Chondrocyte (in vitro differentiated cells): ENCODE data around the gene PRPF8. TPM values are rescaled to one million over a fixed set of nuclear protein-coding genes. Genes with fewer than 3 reads are reported as not detected.

ENCODE experiments used
- DNase-seq: peaks from one replicate; pipeline ENCODE4 v3.0.0; 2021; ENCODE audit warnings: mixed read lengths, low spot score
- H3K27ac Mint-ChIP-seq: one replicate; pipeline ENCODE4 v1.8.0; 2021; ENCODE audit warnings: mild to moderate bottlenecking, moderate library complexity, mixed read lengths; ENCODE audit not compliant: unreplicated experiment
- H3K27me3 Mint-ChIP-seq: 2 replicates; pipeline ENCODE4 v1.8.0; 2021; ENCODE audit warnings: low read depth, mixed read lengths
- H3K36me3 Mint-ChIP-seq: 2 replicates; pipeline ENCODE4 v1.8.0; 2021; ENCODE audit warnings: low read depth, mixed read lengths
- H3K4me1 Mint-ChIP-seq: 2 replicates; pipeline ENCODE4 v1.8.0; 2021; ENCODE audit warnings: low read depth, mild to moderate bottlenecking, mixed read lengths
- H3K4me3 Mint-ChIP-seq: one replicate; pipeline ENCODE4 v1.8.0; 2021; ENCODE audit warnings: mild to moderate bottlenecking, moderate library complexity, mixed read lengths; ENCODE audit not compliant: unreplicated experiment
- H3K9me3 Mint-ChIP-seq: 2 replicates; pipeline ENCODE4 v1.8.0; 2021; ENCODE audit warnings: low read depth, mixed read lengths
- CTCF ChIP-seq: fragments of 200-600 bp; sonication (generic); IDR thresholded peaks from 2 replicates; pipeline ENCODE4 v1.5.0; 2021; ENCODE audit warnings: antibody characterized with exemption, mild to moderate bottlenecking, moderate library complexity
- long read RNA-seq: library from polyadenylated mRNA; stranded (forward); transcript quantifications from one replicate; pipeline ENCODE4 v2.0.0, GENCODE V29; 2021
- total RNA-seq: library from RNA; stranded (reverse); gene quantifications from 3 replicates; pipeline ENCODE4 v1.2.1, GENCODE V29; 2021

The PRPF8 gene
- 164 to 235 TPM (median 164 TPM) in 3 replicates for total RNA-seq
- long read RNA-seq, full-length matches to known transcripts, result 31 of 84 reads
- long read RNA-seq, partial matches to known transcripts, result 48 of 84 reads
- long read RNA-seq, other reads (novel, unspliced or antisense), result 5 of 84 reads

- Mint-ChIP-seq H3K9me3 (no peaks in the 10 kb centered on the region), H3K27ac (peak within 1 kb of the TSS; percentile 93)
- peak; percentile 99 for DNase-seq
These were observed at the start of gene PRPF8 for GRCh38 chr17:1684378-1685189. PRPF8 (minus strand) TSS chr17:1684867; CDS start chr17:1684571, 296 bp downstream.

GRCh38 chr17:1733759-1734158 lies 49.1 kb upstream of the PRPF8 start:
- H3K36me3 Mint-ChIP-seq, result peaks cover 9% of the 10 kb centered on the region
- H3K27me3 Mint-ChIP-seq, result no peaks in the 10 kb centered on the region
- no peak for TF ChIP-seq CTCF
- H3K4me1 Mint-ChIP-seq, result peaks cover 20% of the 10 kb centered on the region
- no peak for DNase-seq
- H3K4me3 Mint-ChIP-seq, result no peak overlapping the region
- H3K27ac Mint-ChIP-seq, result no peak overlapping the region
- H3K9me3 Mint-ChIP-seq, result no peaks in the 10 kb centered on the region

More at GRCh38 chr17:1684378-1685189, at the start of gene PRPF8:
- Mint-ChIP-seq H3K4me1 (peaks cover 32% of the 10 kb centered on the region), H3K4me3 (peak within 1 kb of the TSS; percentile 95), H3K27me3 (no peaks in the 10 kb centered on the region), H3K36me3 (peaks cover 29% of the 10 kb centered on the region)
- TF ChIP-seq CTCF, result peak; percentile 22

DNA sequence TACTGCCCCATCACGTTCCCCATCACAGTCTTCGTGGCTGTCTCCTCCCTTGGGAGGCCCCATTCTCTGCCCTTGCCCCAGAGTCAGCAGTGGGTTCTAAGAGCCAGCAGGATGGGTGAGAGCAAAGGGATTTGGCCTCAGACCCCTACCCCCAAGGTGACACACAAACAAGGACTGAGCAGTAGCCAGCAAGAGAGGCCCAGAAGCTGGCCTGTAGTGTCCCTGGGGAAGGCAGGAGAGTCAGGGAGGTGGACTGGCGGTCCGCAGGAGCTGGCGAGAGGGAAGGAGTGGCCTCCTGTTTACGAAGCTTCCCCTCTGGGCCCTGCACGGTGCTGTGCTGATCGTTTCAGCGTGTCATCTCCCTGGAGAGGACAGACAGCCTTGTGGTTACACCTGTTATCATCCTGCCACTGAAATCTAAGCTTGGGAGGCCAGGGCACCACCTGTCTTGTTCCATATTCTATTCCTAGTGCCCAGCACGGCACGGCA lies 48.2 kb upstream of the PRPF8 start:
- DNase-seq, result no peak
- Mint-ChIP-seq H3K36me3 (peaks cover 8% of the 10 kb centered on the region), H3K4me1 (peaks cover 23% of the 10 kb centered on the region), H3K27ac (no peak overlapping the region), H3K27me3 (no peaks in the 10 kb centered on the region), H3K4me3 (no peak overlapping the region), H3K9me3 (no peaks in the 10 kb centered on the region)
- no peak for TF ChIP-seq CTCF

DNA sequence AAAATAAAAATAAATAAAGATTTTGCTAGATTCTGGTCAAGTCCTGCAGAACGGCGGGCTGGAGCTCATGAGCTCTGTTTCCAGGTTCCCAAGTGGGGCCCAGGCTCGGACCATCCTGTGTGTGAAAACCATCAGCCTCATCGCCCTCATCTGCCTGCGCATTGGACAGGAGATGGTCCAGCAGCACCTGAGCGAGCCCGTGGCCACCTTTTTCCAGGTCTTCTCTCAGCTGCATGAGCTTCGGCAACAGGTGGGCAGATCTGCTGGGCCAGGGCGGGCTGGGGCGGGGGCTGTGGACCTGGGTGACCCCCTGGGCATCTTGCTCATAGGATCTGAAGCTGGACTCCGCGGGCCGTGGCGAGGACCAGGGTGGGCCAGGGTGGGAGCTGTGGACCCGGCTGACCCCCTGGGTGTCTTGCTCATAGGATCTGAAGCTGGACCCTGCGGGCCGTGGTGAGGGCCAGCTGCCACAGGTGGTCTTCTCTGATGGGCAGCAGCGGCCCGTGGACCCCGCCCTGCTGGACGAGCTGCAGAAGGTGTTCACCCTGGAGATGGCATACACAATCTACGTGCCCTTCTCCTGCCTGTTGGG lies 47.7 kb upstream of the PRPF8 start:
- no peak overlapping the region for H3K4me3 Mint-ChIP-seq
- H3K27ac Mint-ChIP-seq, result no peak overlapping the region
- TF ChIP-seq CTCF, result no peak
- H3K9me3 Mint-ChIP-seq, result no peaks in the 10 kb centered on the region
- no peaks in the 10 kb centered on the region for H3K27me3 Mint-ChIP-seq
- DNase-seq, result no peak
- peaks cover 8% of the 10 kb centered on the region for H3K36me3 Mint-ChIP-seq
- peaks cover 23% of the 10 kb centered on the region for H3K4me1 Mint-ChIP-seq

DNA sequence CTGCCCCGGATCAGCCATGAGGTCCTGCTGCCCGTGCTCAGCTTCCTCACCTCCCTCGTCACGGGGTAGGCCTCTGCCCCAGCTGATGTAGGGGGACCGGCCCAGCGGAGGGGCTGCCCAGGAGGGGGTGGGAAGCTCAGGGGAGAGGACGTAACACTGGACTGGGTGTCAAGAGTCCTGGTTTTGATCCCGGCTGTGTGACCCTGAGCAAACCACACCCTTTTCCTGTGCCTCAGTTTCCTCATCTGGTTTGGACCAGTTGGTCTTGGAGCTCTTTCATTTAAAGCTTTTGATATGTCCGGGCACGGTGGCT lies 46.5 kb upstream of the PRPF8 start:
- peaks cover 8% of the 10 kb centered on the region for H3K36me3 Mint-ChIP-seq
- TF ChIP-seq CTCF, result no peak
- H3K27ac Mint-ChIP-seq, result no peak overlapping the region
- no peak for DNase-seq
- no peak overlapping the region for H3K4me3 Mint-ChIP-seq
- peaks cover 13% of the 10 kb centered on the region for H3K4me1 Mint-ChIP-seq
- no peaks in the 10 kb centered on the region for H3K27me3 Mint-ChIP-seq
- H3K9me3 Mint-ChIP-seq, result no peaks in the 10 kb centered on the region
